CD4-positive, alpha-beta T cell (primary cell): ENCODE results near the gene WFIKKN2. TPM values are rescaled to one million over a fixed set of nuclear protein-coding genes. Genes with fewer than 3 reads are reported as not detected.

Experiments used
- ATAC-seq: fragments of 200-7000 bp; cut with Tn5 transposase; one replicate; pipeline ENCODE4 v1.10.0; 2022; ENCODE audit warnings: mild to moderate bottlenecking; ENCODE audit not compliant: poor library complexity
- CTCF ChIA-PET: fragments of 350-600 bp; sonication (Branson Sonifier 250); formaldehyde crosslinking; loops from one replicate; lab custom pipeline; 2021; ENCODE audit warnings: antibody characterized with exemption, inconsistent platforms; lab: Charles Lee
- POLR2A ChIA-PET: fragments of 350-600 bp; sonication (Branson Sonifier 250); formaldehyde crosslinking; loops from one replicate; lab custom pipeline; 2021; ENCODE audit warnings: antibody characterized with exemption, inconsistent platforms; lab: Charles Lee
- DNase-seq, 14 experiments: peaks; one replicate each; pipeline ENCODE4 v3.0.0-alpha.2; 2013 to 2020; ENCODE audit warnings: mixed read lengths in 2 of 14
- H3K27ac ChIP-seq, 2 donors: one replicate each; pipeline versions ENCODE4 v1.5.1 to v1.7.0; 2013; ENCODE audit warnings: low read length in 2 of 2, low read depth in 1 of 2, mild to moderate bottlenecking in 1 of 2
- H3K27me3 ChIP-seq, 2 experiments: 1 replicate in 1 of 2; 2 replicates in 1 of 2; pipeline versions ENCODE4 v1.6.1 to v1.7.0; 2013; ENCODE audit warnings: low read length in 2 of 2, control low read depth in 1 of 2, mild to moderate bottlenecking in 1 of 2, moderate library complexity in 1 of 2; ENCODE audit not compliant: insufficient read depth in 2 of 2, control insufficient read depth in 1 of 2
- H3K36me3 ChIP-seq: one replicate; pipeline ENCODE4 v1.6.1; 2013; ENCODE audit warnings: low read length, control low read depth; ENCODE audit not compliant: insufficient read depth
- H3K4me1 ChIP-seq: one replicate; pipeline ENCODE4 v1.6.1; 2013; ENCODE audit warnings: low read length, control low read depth; ENCODE audit not compliant: insufficient read depth
- H3K4me3 ChIP-seq: one replicate; pipeline ENCODE4 v1.5.1; 2013; ENCODE audit warnings: mild to moderate bottlenecking, low read length, moderate library complexity
- H3K9me3 ChIP-seq, 2 experiments: 1 replicate in 1 of 2; 2 replicates in 1 of 2; pipeline versions ENCODE4 v1.6.1 to v1.7.0; 2013; ENCODE audit warnings: low read length in 2 of 2, mild to moderate bottlenecking in 2 of 2, control low read depth in 1 of 2, moderate library complexity in 1 of 2; ENCODE audit not compliant: control insufficient read depth in 1 of 2, insufficient read depth in 1 of 2
- H3K27ac Mint-ChIP-seq: one replicate; pipeline ENCODE4 v1.8.0; 2020; ENCODE audit warnings: mixed read lengths
- H3K27me3 Mint-ChIP-seq: one replicate; pipeline ENCODE4 v1.8.0; 2021; ENCODE audit warnings: mixed read lengths
- H3K36me3 Mint-ChIP-seq: one replicate; pipeline ENCODE4 v1.8.0; 2021; ENCODE audit warnings: low read depth, mixed read lengths
- H3K4me1 Mint-ChIP-seq: one replicate; pipeline ENCODE4 v1.8.0; 2021; ENCODE audit warnings: low read depth, mixed read lengths
- H3K4me3 Mint-ChIP-seq: one replicate; pipeline ENCODE4 v1.8.0; 2020; ENCODE audit warnings: mild to moderate bottlenecking, mixed read lengths
- H3K9me3 Mint-ChIP-seq: one replicate; pipeline ENCODE4 v1.8.0; 2020; ENCODE audit warnings: mixed read lengths
- CTCF ChIP-seq: fragments of 200-600 bp; IDR thresholded peaks from one replicate; pipeline ENCODE4 v1.8.0; 2022; ENCODE audit warnings: antibody characterized with exemption, mild to moderate bottlenecking
- intact Hi-C, 2 experiments: fragments of 100-400 bp; cut with DNase I in 1 of 2; cut with micrococcal nuclease in 1 of 2; formaldehyde crosslinking; loops; one replicate each; pipeline versions ENCODE4 v1.15.1 to v1.9.0; 2023 to 2025; cut with DNase I, micrococcal nuclease
- total RNA-seq, 174 experiments: library from RNA in 2 of 174; stranded (reverse) in 2 of 174; gene quantifications; one replicate each; pipeline ENCODE4 v1.2.3 and lab custom pipeline; 2021 to 2026

Gene WFIKKN2
- total RNA-seq, 2 experiments from 2014 or later: not detected

- DNase-seq: no peak
- Mint-ChIP-seq H3K9me3 (no peaks in the 10 kb centered on the region), H3K4me1 (no peaks in the 10 kb centered on the region), H3K27me3 (peaks cover 12% of the 10 kb centered on the region), H3K27ac (no peak overlapping the region), H3K36me3 (no peaks in the 10 kb centered on the region), H3K4me3 (no peak overlapping the region)
- Histone ChIP-seq H3K27me3 (peaks cover 0 to 3% of the 10 kb centered on the region in 2 experiments), H3K4me1 (peaks cover under 1% of the 10 kb centered on the region), H3K4me3 (no peak overlapping the region), H3K36me3 (no peaks in the 10 kb centered on the region), H3K27ac (no peak overlapping the region), H3K9me3 (no peaks in the 10 kb centered on the region)
- no peak for ATAC-seq
- POLR2A ChIA-PET: no interaction called here
- CTCF ChIA-PET: no interaction called here
- no peak for TF ChIP-seq CTCF
- intact Hi-C loops: no loop called here
Observed at GRCh38 chr17:50822550-50822949, 12.8 kb upstream of the WFIKKN2 start.

GRCh38 chr17:50824429-50824828, 11.0 kb upstream of the WFIKKN2 start:
- H3K4me1 Mint-ChIP-seq: no peaks in the 10 kb centered on the region
- CTCF ChIA-PET: no interaction called here
- Histone ChIP-seq H3K27me3 (peaks cover 0 to 3% of the 10 kb centered on the region in 2 experiments), H3K9me3 (no peaks in the 10 kb centered on the region), H3K27ac (no peak overlapping the region), H3K4me1 (no peaks in the 10 kb centered on the region), H3K36me3 (no peaks in the 10 kb centered on the region), H3K4me3 (no peak overlapping the region)
- POLR2A ChIA-PET: no interaction called here
- ATAC-seq (no peak), DNase-seq (no peak)
- H3K36me3 Mint-ChIP-seq: no peaks in the 10 kb centered on the region
- no peaks in the 10 kb centered on the region for H3K9me3 Mint-ChIP-seq
- peaks cover 11% of the 10 kb centered on the region for H3K27me3 Mint-ChIP-seq
- H3K27ac Mint-ChIP-seq: no peak overlapping the region
- no peak for TF ChIP-seq CTCF
- intact Hi-C loops: no loop called here
- H3K4me3 Mint-ChIP-seq: no peak overlapping the region

GRCh38 chr17:50825188-50825587, 10.2 kb upstream of the WFIKKN2 start:
- no peaks in the 10 kb centered on the region for H3K9me3 Mint-ChIP-seq
- H3K4me1 Mint-ChIP-seq: no peaks in the 10 kb centered on the region
- Histone ChIP-seq H3K4me3 (no peak overlapping the region), H3K36me3 (no peaks in the 10 kb centered on the region), H3K9me3 (no peaks in the 10 kb centered on the region), H3K4me1 (no peaks in the 10 kb centered on the region), H3K27ac (no peak overlapping the region), H3K27me3 (peaks cover 0 to 3% of the 10 kb centered on the region in 2 experiments)
- H3K27ac Mint-ChIP-seq: no peak overlapping the region
- ChIA-PET POLR2A (no interaction called here), CTCF (no interaction called here)
- TF ChIP-seq CTCF: no peak
- intact Hi-C loops: no loop called here
- H3K4me3 Mint-ChIP-seq: no peak overlapping the region
- DNase-seq (no peak), ATAC-seq (no peak)
- H3K27me3 Mint-ChIP-seq: peaks cover 12% of the 10 kb centered on the region
- no peaks in the 10 kb centered on the region for H3K36me3 Mint-ChIP-seq
